ENCODE measurements around the gene TSKU.

The TSKU gene

GRCh38 chr11:76748948-76749347 lies 34.2 kb upstream of the TSKU start:
- H3K9me2 ChIP-seq (replicated peaks; ENCODE audit: insufficient read depth, low read length) = no peaks in the 10 kb centered on the region
- TF ChIP-seq CTCF (IDR thresholded peaks at IDR 0.05; ENCODE audit: low read length) = no peak
- TF ChIP-seq EZH2phosphoT487 (IDR thresholded peaks at IDR 0.05; ENCODE audit: low read length) = no peak
- no peak for TF ChIP-seq EZH2 (optimal IDR thresholded peaks at IDR 0.05; ENCODE audit: low read depth, low read length)
- no peaks in the 10 kb centered on the region for H3K9me3 ChIP-seq (replicated peaks; ENCODE audit: insufficient read depth, low read length)
- H3F3A ChIP-seq (ENCODE audit: insufficient read depth, low read length) = no peaks in the 10 kb centered on the region
- no peaks in the 10 kb centered on the region for H3K36me3 ChIP-seq (replicated peaks; ENCODE audit: insufficient read depth, low read length)
- no peaks in the 10 kb centered on the region for H3K27me3 ChIP-seq (replicated peaks; ENCODE audit: insufficient read depth, low read length)
- H3K4me3 ChIP-seq (ENCODE audit: low read length) = no peak overlapping the region
- no peaks in the 10 kb centered on the region for H3K79me2 ChIP-seq (ENCODE audit: low read length)
- DNase-seq = no peak
- H3K4me1 ChIP-seq (ENCODE audit: low read length) = no peaks in the 10 kb centered on the region
- no peak overlapping the region for H2AFZ ChIP-seq (ENCODE audit: low read length)
- no peak overlapping the region for H3K27ac ChIP-seq (ENCODE audit: low read length)
- H3K9ac ChIP-seq (ENCODE audit: low read length) = no peak overlapping the region
- no peak overlapping the region for H3K4me2 ChIP-seq (ENCODE audit: low read depth, low read length)
- H4K20me1 ChIP-seq (ENCODE audit: insufficient read depth, low read length) = no peaks in the 10 kb centered on the region

- H3K36me3 ChIP-seq (replicated peaks; ENCODE audit: insufficient read depth, low read length) = no peaks in the 10 kb centered on the region
- no peaks in the 10 kb centered on the region for H3K4me1 ChIP-seq (ENCODE audit: low read length)
- no peak overlapping the region for H3K27ac ChIP-seq (ENCODE audit: low read length)
- TF ChIP-seq EZH2phosphoT487 (IDR thresholded peaks at IDR 0.05; ENCODE audit: low read length) (no peak), CTCF (IDR thresholded peaks at IDR 0.05; ENCODE audit: low read length) (no peak), EZH2 (optimal IDR thresholded peaks at IDR 0.05; ENCODE audit: low read depth, low read length) (no peak)
- no peak for DNase-seq
- H3K27me3 ChIP-seq (replicated peaks; ENCODE audit: insufficient read depth, low read length) = no peaks in the 10 kb centered on the region
- H3K4me3 ChIP-seq (ENCODE audit: low read length) = no peak overlapping the region
- no peaks in the 10 kb centered on the region for H4K20me1 ChIP-seq (ENCODE audit: insufficient read depth, low read length)
- H3K9ac ChIP-seq (ENCODE audit: low read length) = no peak overlapping the region
- H3K9me3 ChIP-seq (replicated peaks; ENCODE audit: insufficient read depth, low read length) = no peaks in the 10 kb centered on the region
- H3F3A ChIP-seq (ENCODE audit: insufficient read depth, low read length) = no peaks in the 10 kb centered on the region
- H2AFZ ChIP-seq (ENCODE audit: low read length) = no peak overlapping the region
- H3K79me2 ChIP-seq (ENCODE audit: low read length) = no peaks in the 10 kb centered on the region
- H3K4me2 ChIP-seq (ENCODE audit: low read depth, low read length) = no peak overlapping the region
- no peaks in the 10 kb centered on the region for H3K9me2 ChIP-seq (replicated peaks; ENCODE audit: insufficient read depth, low read length)
These were observed 33.1 kb upstream of the TSKU start for GRCh38 chr11:76750067-76750466.

- Histone ChIP-seq H3K27me3 (replicated peaks; ENCODE audit: insufficient read depth, low read length) (no peaks in the 10 kb centered on the region), H3K4me3 (ENCODE audit: low read length) (no peak overlapping the region), H3K36me3 (replicated peaks; ENCODE audit: insufficient read depth, low read length) (no peaks in the 10 kb centered on the region), H3K27ac (ENCODE audit: low read length) (no peak overlapping the region), H3K9me2 (replicated peaks; ENCODE audit: insufficient read depth, low read length) (no peaks in the 10 kb centered on the region), H3F3A (ENCODE audit: insufficient read depth, low read length) (no peaks in the 10 kb centered on the region), H3K4me2 (ENCODE audit: low read depth, low read length) (no peak overlapping the region), H3K9ac (ENCODE audit: low read length) (no peak overlapping the region), H3K4me1 (ENCODE audit: low read length) (no peaks in the 10 kb centered on the region), H3K9me3 (replicated peaks; ENCODE audit: insufficient read depth, low read length) (no peaks in the 10 kb centered on the region), H3K79me2 (ENCODE audit: low read length) (no peaks in the 10 kb centered on the region), H2AFZ (ENCODE audit: low read length) (no peak overlapping the region), H4K20me1 (ENCODE audit: insufficient read depth, low read length) (no peaks in the 10 kb centered on the region)
- TF ChIP-seq CTCF (IDR thresholded peaks at IDR 0.05; ENCODE audit: low read length) (no peak), EZH2 (optimal IDR thresholded peaks at IDR 0.05; ENCODE audit: low read depth, low read length) (no peak), EZH2phosphoT487 (IDR thresholded peaks at IDR 0.05; ENCODE audit: low read length) (no peak)
- DNase-seq = no peak
These were observed 32.4 kb upstream of the TSKU start for GRCh38 chr11:76750746-76751145.

Data from MM.1S (cell line).